ENCODE results near the gene NTMT1.
A peak's percentile ranks its signal among the peaks of the same experiment; 100 is the strongest.
"Not testable (repeated sequence)": the region's sequence is repeated elsewhere in the genome, so short reads cannot be mapped to it uniquely, and the experiment has no call there.

The NTMT1 gene

GRCh38 chr9:129654554-129655040, 28.6 kb downstream of the NTMT1 start:
- DNase-seq (ENCODE audit: low spot score), result no peak

- DNase-seq (ENCODE audit: low spot score), result no peak
These were observed 29.2 kb downstream of the NTMT1 start for GRCh38 chr9:129655154-129655553.

- DNase-seq (ENCODE audit: low spot score), result no peak
These were observed 29.7 kb downstream of the NTMT1 start for GRCh38 chr9:129655696-129656095.

GRCh38 chr9:129656795-129657390, 30.9 kb downstream of the NTMT1 start:
- no peak for DNase-seq (ENCODE audit: low spot score)

- no peak for DNase-seq (ENCODE audit: low spot score)
These were observed 35.1 kb downstream of the NTMT1 start for GRCh38 chr9:129661029-129661428.

GRCh38 chr9:129662239-129662638, 36.3 kb downstream of the NTMT1 start:
- DNase-seq (ENCODE audit: low spot score), result not testable (repeated sequence)

GRCh38 chr9:129664746-129665388, 38.9 kb downstream of the NTMT1 start:
- DNase-seq (ENCODE audit: low spot score), result peak; percentile 71

GRCh38 chr9:129665389-129665775, 39.4 kb downstream of the NTMT1 start, which contains the start of gene PRRX2:
Gene PRRX2 (plus strand): TSS chr9:129665647. CDS start chr9:129665868, 221 bp downstream.
- DNase-seq (ENCODE audit: low spot score), result peak; percentile 79

- DNase-seq (ENCODE audit: low spot score), result peak; percentile 66
These were observed 40.0 kb downstream of the NTMT1 start for GRCh38 chr9:129665814-129666520.

- no peak for DNase-seq (ENCODE audit: low spot score)
These were observed 40.6 kb downstream of the NTMT1 start for GRCh38 chr9:129666575-129666974.

GRCh38 chr9:129667378-129667777, 41.4 kb downstream of the NTMT1 start:
- DNase-seq (ENCODE audit: low spot score), result no peak

GRCh38 chr9:129667850-129668249, 41.9 kb downstream of the NTMT1 start:
- DNase-seq (ENCODE audit: low spot score), result no peak

GRCh38 chr9:129669141-129669718, 43.3 kb downstream of the NTMT1 start:
- no peak for DNase-seq (ENCODE audit: low spot score)

- DNase-seq (ENCODE audit: low spot score), result no peak
These were observed 44.0 kb downstream of the NTMT1 start for GRCh38 chr9:129669946-129670345.

- no peak for DNase-seq (ENCODE audit: low spot score)
These were observed 45.1 kb downstream of the NTMT1 start for GRCh38 chr9:129671065-129671464.

GRCh38 chr9:129671519-129671918, 45.6 kb downstream of the NTMT1 start:
- DNase-seq (ENCODE audit: low spot score), result no peak

GRCh38 chr9:129672702-129673101, 46.7 kb downstream of the NTMT1 start:
- no peak for DNase-seq (ENCODE audit: low spot score)

GRCh38 chr9:129673602-129674001, 47.6 kb downstream of the NTMT1 start:
- no peak for DNase-seq (ENCODE audit: low spot score)

- DNase-seq (ENCODE audit: low spot score), result no peak
These were observed 48.3 kb downstream of the NTMT1 start for GRCh38 chr9:129674229-129674628.

GRCh38 chr9:129675620-129676019, 49.7 kb downstream of the NTMT1 start:
- no peak for DNase-seq (ENCODE audit: low spot score)

- no peak for DNase-seq (ENCODE audit: low spot score)
These were observed 50.3 kb downstream of the NTMT1 start for GRCh38 chr9:129676287-129676686.

GRCh38 chr9:129676975-129677374, 51.0 kb downstream of the NTMT1 start:
- DNase-seq (ENCODE audit: low spot score), result no peak

- DNase-seq (ENCODE audit: low spot score), result no peak
These were observed 51.5 kb downstream of the NTMT1 start for GRCh38 chr9:129677456-129677855.

Data from ecto neural progenitor cell (in vitro differentiated cells).